GM12878 (cell line): ENCODE measurements around the gene MYH6.

Experiments
- CHD1 ChIP-seq: IDR thresholded peaks from 2 replicates; pipeline ENCODE4 v1.6.1; 2012; ENCODE audit warnings: low read depth, low read length, improper control_type of control experiment
- CTCF ChIP-seq, 3 experiments: IDR thresholded peaks in 2 of 3; conservative IDR thresholded peaks in 1 of 3; 2 replicates each; pipeline ENCODE4 v1.5.1; 2011; ENCODE audit warnings: low read depth in 3 of 3, low read length in 3 of 3, mild to moderate bottlenecking in 3 of 3, control low read depth in 2 of 3, moderate library complexity in 2 of 3, inconsistent platforms in 1 of 3, mixed read lengths in 1 of 3; ENCODE audit not compliant: control insufficient read depth in 2 of 3, insufficient read depth in 1 of 3; ENCODE audit errors: extremely low read depth in 1 of 3
- FOXM1 ChIP-seq: IDR thresholded peaks from 2 replicates; pipeline ENCODE4 v1.6.1; 2012; ENCODE audit warnings: low read depth, mild to moderate bottlenecking, inconsistent platforms, low read length, moderate library complexity
- HDAC2 ChIP-seq: fragments of 200-600 bp; sonication (generic); IDR thresholded peaks from 2 replicates; pipeline ENCODE4 v1.6.1; 2017
- JUNB ChIP-seq: IDR thresholded peaks from 2 replicates; pipeline ENCODE4 v1.6.1; 2016; ENCODE audit warnings: antibody characterized with exemption, mild to moderate bottlenecking
- MXI1 ChIP-seq: fragments of 150-350 bp; IDR thresholded peaks from 2 replicates; pipeline ENCODE4 v1.6.1; 2011; ENCODE audit warnings: low read depth, mild to moderate bottlenecking, inconsistent platforms, low read length, improper control_type of control experiment
- POLR2A ChIP-seq: IDR thresholded peaks from 2 replicates; pipeline ENCODE4 v1.6.1; 2011; ENCODE audit warnings: low read depth, mild to moderate bottlenecking, low read length
- TBL1XR1 ChIP-seq: IDR thresholded peaks from 2 replicates; pipeline ENCODE4 v1.6.1; 2012; ENCODE audit warnings: low read depth, low read length, improper control_type of control experiment

GRCh38 chr14:23454445-23454856 is 46.4 kb upstream of the MYH6 start:
- TF ChIP-seq TBL1XR1 (no peak), JUNB (no peak), HDAC2 (no peak), MXI1 (no peak), CHD1 (no peak), POLR2A (no peak), FOXM1 (no peak), CTCF (IDR thresholded peaks at IDR 0.05 in 2 of 3, conservative IDR thresholded peaks at IDR 0.05 in 1 of 3; ENCODE audit: control insufficient read depth in 2 of 3, extremely low read depth in 1 of 3, insufficient read depth in 1 of 3, low read depth in 3 of 3, low read length in 3 of 3) (no peak)
